Pulmonary artery endothelial cell (primary cell): Measurements from ENCODE around the gene FCN3. TPM values are rescaled to one million over a fixed set of nuclear protein-coding genes. Genes with fewer than 3 reads are reported as not detected.
A peak's percentile ranks its signal among the peaks of the same experiment; 100 is the strongest.
"Not testable (repeated sequence)": the region's sequence is repeated elsewhere in the genome, so short reads cannot be mapped to it uniquely, and the experiment has no call there.

Experiments used
- DNase-seq: peaks from one replicate; pipeline ENCODE4 v3.0.0-alpha.2; 2011; ENCODE audit warnings: low read depth, low spot score
- total RNA-seq: library from RNA; depleted of rRNA; stranded (reverse); fragments of >200 nt; gene quantifications from 2 replicates; pipeline ENCODE4 v1.2.3, GENCODE V29; 2014

FCN3 gene
- total RNA-seq: 0.07 TPM in 1 of 2 replicates, not detected in the other

- DNase-seq: no peak
Measured at GRCh38 chr1:27374362-27375086, at the start of gene FCN3. Gene FCN3 (minus strand): TSS chr1:27374824. CDS start chr1:27374818, 6 bp downstream.

GRCh38 chr1:27423709-27424108 is 49.1 kb upstream of the FCN3 start:
- no peak for DNase-seq

- peak; percentile 57 for DNase-seq
Measured at GRCh38 chr1:27418326-27419185, 43.9 kb upstream of the FCN3 start.

GRCh38 chr1:27417713-27418112 is 43.1 kb upstream of the FCN3 start:
- no peak for DNase-seq

GRCh38 chr1:27416387-27417111 is 41.9 kb upstream of the FCN3 start:
- DNase-seq: no peak

- no peak for DNase-seq
Measured at GRCh38 chr1:27414091-27414490, 39.5 kb upstream of the FCN3 start.

- DNase-seq: no peak
Measured at GRCh38 chr1:27413004-27413403, 38.4 kb upstream of the FCN3 start.

GRCh38 chr1:27412502-27412901 is 37.9 kb upstream of the FCN3 start:
- DNase-seq: no peak

- DNase-seq: no peak
Measured at GRCh38 chr1:27410709-27411108, 36.1 kb upstream of the FCN3 start.

GRCh38 chr1:27409669-27410068 is 35.0 kb upstream of the FCN3 start:
- no peak for DNase-seq

- no peak for DNase-seq
Measured at GRCh38 chr1:27408151-27408550, 33.5 kb upstream of the FCN3 start.

GRCh38 chr1:27406791-27407190 is 32.2 kb upstream of the FCN3 start:
- not testable (repeated sequence) for DNase-seq

- DNase-seq: no peak
Measured at GRCh38 chr1:27406362-27406680, 31.7 kb upstream of the FCN3 start.

GRCh38 chr1:27405598-27406361 is 31.2 kb upstream of the FCN3 start:
- DNase-seq: not testable (repeated sequence)

- DNase-seq: no peak
Measured at GRCh38 chr1:27405074-27405473, 30.4 kb upstream of the FCN3 start.

GRCh38 chr1:27403931-27404330 is 29.3 kb upstream of the FCN3 start:
- no peak for DNase-seq

GRCh38 chr1:27403065-27403726 is 28.6 kb upstream of the FCN3 start:
- no peak for DNase-seq

GRCh38 chr1:27402349-27402754 is 27.7 kb upstream of the FCN3 start:
- DNase-seq: peak; percentile 47

GRCh38 chr1:27400963-27401341 is 26.3 kb upstream of the FCN3 start:
- DNase-seq: no peak

- no peak for DNase-seq
Measured at GRCh38 chr1:27400082-27400962, 25.7 kb upstream of the FCN3 start.
